Fibroblast of peridontal ligament (primary cell): ENCODE results near the gene TLDC2.
A peak's percentile ranks its signal among the peaks of the same experiment; 100 is the strongest.

ENCODE experiments used
- DNase-seq: peaks from one replicate; pipeline ENCODE4 v3.0.0-alpha.2; 2010; ENCODE audit errors: extremely low read depth

The TLDC2 gene

GRCh38 chr20:36849333-36850065, 26.4 kb upstream of the TLDC2 start:
- no peak for DNase-seq

- DNase-seq = no peak
Measured at GRCh38 chr20:36850759-36851158, 25.2 kb upstream of the TLDC2 start.

- no peak for DNase-seq
Measured at GRCh38 chr20:36851490-36851889, 24.4 kb upstream of the TLDC2 start.

DNA sequence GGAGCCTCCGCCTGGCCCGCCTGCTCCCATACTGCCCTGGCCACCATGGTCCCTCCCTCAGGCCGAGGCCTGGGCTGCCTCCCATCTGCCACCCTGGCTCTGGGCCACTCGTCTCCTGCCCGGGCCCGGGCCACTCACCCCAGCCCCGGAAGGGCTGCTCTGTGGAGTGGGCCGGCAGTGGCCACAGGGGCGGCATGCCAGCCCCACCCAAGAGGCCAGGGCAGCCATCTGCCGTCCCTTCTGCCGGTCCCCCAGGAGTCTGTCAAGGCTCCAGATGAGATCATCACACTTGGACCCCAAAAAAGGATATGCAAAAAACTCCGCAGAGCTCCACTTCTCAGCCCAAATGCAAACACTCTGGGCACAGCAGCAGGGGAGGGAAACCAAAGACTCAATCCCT, 23.8 kb upstream of the TLDC2 start:
- no peak for DNase-seq

DNA sequence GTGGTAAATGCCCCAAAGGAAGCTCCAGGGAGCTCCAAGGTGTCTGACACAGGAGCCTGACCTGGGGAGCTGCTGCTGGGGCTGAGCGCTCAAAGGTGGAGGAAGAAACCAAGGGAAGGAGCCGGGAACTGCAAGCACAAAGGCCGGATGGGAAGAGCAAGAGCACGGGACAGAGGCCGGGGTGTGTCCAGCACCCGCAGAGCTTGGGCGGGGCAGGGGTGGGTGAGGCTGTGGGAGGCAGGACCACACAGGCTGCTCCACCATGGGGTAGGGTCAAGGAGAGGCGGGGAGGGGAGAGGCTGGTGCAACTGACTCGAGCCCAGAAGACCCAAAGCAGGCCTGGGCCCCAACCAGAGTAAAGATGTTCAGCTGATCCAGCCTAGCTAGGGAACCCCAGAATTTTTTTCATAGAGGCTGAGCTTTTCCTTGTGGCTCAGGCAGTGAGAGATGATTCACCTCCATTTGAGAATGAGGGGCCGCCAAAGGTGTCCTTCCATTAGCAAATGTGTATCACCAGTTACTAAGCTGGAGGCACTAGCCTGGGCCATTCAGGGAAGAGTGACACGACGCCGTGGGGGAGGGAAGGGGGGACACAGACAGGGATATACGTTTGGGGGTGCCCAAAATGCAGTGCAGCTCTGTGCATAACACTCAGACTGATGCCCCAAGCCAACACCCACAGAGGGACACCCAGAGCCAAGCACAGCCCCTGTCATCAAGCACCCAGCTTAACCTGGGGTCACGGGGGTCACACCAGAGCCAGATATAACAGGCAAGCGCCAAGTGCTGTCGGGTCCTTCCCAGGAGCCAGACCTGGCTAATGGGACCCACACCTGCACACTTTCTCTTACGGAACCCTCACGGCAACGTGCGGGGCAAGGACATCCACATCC, 21.3 kb upstream of the TLDC2 start:
- no peak for DNase-seq

DNA sequence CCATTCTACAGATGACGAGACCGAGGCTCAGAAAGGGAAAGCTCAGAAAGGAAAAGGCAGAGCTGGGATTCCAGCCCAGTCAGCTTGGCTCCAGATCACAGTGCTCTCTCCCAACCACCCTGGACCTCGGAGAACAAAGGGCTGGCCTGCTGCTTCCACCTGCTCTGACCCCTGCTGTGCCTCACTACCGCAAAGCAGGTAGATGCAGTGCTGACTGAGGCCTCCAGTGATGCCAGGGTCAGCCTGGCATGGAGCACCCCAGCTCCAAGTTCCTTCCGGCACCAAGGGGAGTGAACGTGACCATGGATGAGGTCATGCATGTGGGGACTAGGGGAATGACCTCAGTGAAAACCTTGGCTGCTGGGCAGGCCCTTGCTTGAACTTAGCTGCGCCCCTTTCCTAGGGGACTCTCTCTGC, 20.7 kb upstream of the TLDC2 start:
- no peak for DNase-seq

DNA sequence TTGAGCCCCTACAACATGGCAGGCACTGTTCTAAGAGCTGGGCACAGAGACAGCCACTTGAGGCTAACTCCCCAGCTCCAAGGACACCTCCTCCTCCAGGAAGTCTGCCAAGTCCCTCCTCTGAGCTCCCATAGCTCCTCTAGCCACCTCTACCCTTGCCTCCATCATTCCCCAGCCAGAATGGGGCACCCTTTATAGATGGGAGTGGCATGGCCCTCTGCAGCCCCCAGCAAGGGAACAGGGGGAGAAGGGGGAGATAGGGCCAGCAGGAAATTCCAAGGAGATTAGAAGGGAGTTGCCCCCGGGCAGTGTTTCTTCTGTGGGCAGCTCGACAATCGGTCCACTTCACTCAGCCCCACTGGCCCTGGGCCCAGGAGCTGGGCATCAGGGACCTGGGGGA, 19.7 kb upstream of the TLDC2 start:
- peak; percentile 31 for DNase-seq

DNA sequence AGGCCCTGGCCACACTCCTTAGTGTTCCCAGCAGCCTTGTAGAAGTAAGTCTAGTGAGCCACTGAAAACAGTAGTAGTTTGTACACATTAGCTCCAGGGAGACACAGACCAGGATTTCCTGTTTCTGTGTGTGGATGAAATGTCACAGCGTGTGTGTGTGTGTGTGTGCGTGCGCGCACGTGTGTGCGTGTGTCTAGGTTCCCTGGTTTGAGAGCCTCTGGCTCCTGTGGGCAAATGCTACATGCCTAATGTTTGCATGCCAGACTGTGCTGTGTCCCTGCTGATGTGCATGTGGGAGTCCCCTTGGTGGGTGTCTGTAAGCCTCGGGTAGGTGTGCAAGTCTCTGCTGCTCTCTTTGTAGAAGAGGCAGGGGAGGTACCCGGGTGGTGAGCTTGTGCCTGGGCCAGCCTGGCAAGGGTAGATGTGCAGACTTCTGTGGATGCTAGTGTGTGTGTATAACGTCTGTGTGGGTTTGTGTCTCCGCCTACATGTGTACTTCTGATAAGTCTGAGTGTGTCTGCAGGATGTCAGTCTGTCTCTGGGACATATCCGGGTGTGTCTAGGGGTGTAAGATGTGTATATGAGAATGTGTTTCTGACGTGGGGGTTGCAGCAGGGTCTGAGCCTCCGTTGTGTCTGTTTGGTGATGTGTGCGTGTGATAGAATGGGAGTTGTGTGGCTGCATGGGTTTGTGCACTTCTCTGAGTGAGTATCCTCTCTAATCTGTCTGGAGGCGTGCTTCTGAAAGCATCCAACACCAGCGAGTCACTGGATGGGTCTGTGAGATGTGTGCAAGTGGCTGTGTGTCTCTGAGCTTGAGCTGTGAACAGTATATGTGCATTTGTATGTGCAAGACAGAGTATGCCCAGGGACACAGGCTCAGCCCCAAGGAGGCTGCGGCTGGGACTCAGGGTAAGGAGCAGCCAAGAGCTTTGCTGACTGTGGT, 19.0 kb upstream of the TLDC2 start:
- peak; percentile 59 for DNase-seq

GRCh38 chr20:36859282-36859555, 16.7 kb upstream of the TLDC2 start:
- DNase-seq = no peak

GRCh38 chr20:36859700-36860330, 16.1 kb upstream of the TLDC2 start:
- DNase-seq = no peak

DNA sequence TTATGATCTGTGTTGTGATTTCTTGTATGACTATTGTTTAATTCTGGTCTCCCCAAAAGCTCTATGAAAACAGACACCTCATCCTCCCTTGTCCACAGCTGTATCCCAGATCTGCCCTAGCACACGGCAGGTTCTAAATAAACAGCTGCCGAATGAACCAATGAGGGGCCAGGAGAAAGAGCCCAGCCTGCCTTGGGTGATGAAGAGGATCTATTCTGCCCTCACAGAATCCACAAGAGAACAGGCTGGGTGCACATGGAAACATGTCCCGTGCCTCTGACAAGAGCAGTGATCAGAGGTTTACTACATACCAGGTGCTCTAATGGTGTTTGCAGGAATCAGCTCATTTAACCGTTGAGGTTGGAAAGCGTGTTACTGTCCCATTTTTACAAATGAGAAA, 15.6 kb upstream of the TLDC2 start:
- DNase-seq = no peak

GRCh38 chr20:36860811-36861624, 14.9 kb upstream of the TLDC2 start:
- DNase-seq = no peak

GRCh38 chr20:36861625-36861874, 14.4 kb upstream of the TLDC2 start:
- DNase-seq = no peak

- peak; percentile 79 for DNase-seq
Measured at GRCh38 chr20:36861875-36862801, 13.8 kb upstream of the TLDC2 start.

GRCh38 chr20:36862857-36863668, 12.9 kb upstream of the TLDC2 start:
- DNase-seq = no peak

GRCh38 chr20:36865076-36865860, 10.7 kb upstream of the TLDC2 start:
- DNase-seq = no peak

DNA sequence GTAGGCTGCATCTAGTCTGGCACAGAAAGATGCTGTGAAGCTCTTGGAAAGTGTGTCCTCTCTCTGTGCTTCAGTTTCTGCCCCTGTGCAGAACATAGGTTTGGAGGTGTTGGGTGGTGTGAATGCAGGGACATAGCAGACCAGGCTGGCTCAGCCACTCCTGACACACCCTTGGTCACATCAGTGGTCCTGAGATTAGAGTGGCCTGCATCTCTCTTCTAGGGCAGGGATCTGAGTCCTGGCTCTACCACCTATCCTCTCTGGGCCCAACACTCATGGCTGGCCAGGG, 10.1 kb upstream of the TLDC2 start:
- DNase-seq = no peak

DNA sequence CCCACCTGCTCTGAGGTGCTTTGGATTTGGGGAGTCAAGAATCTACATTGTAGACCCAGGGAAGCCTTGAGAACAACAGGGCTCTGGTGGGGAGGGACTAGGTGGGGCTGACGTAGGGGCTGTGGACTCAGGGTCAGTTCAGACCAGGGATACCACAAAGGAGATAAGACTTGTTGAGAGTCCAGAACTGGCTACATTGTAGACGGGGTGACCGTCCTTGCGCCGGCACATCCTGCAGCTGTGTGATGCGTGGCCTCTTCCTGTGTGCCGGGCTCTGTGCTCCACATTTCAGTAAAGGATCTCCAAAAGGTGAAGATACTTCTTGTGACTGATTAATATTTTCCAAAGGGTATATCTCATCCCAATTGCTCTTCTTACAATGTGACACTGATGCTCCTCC, 9.8 kb upstream of the TLDC2 start:
- DNase-seq = no peak
